Adrenal gland (tissue), 5 donors: ENCODE data around the gene GMDS.

Experiments used
- CTCF ChIP-seq, 6 experiments: fragments of 450-650 bp in 4 of 6; fragments of 200-600 bp in 2 of 6; sonication (generic) in 1 of 6; IDR thresholded peaks; 1 replicate in 5 of 6; 2 replicates in 1 of 6; pipeline versions ENCODE4 v1.5.1 to v1.8.0; 2016 to 2021; ENCODE audit warnings: antibody characterized with exemption in 6 of 6, mild to moderate bottlenecking in 2 of 6, moderate library complexity in 1 of 6
- POLR2A ChIP-seq, 2 donors: fragments of 450-650 bp; IDR thresholded peaks; one replicate each; pipeline ENCODE4 v1.6.1; 2017; ENCODE audit warnings: antibody characterized with exemption in 2 of 2, mild to moderate bottlenecking in 2 of 2, moderate library complexity in 1 of 2
- donor health status: DM: no; HTN: no; CAD: no.

- TF ChIP-seq CTCF (IDR thresholded peaks at IDR 0.05) = no peak
- TF ChIP-seq POLR2A (IDR thresholded peaks at IDR 0.05) = no peak
Observed at GRCh38 chr6:1872649-1873131, 372.7 kb downstream of the GMDS start.
